Measurements from ENCODE around the gene ARSB. TPM values are rescaled to one million over a fixed set of nuclear protein-coding genes. Genes with fewer than 3 reads are reported as not detected.

Gene ARSB
- total RNA-seq, 1 experiment from 2014 or later, result 11.4 TPM

- H3K27me3 ChIP-seq (ENCODE audit: insufficient read depth, low read length), result no peaks in the 10 kb centered on the region
Measured at GRCh38 chr5:78908173-78909061, 76.7 kb downstream of the ARSB start.

More at GRCh38 chr5:78908173-78909061, 76.7 kb downstream of the ARSB start:
- H3K14ac ChIP-seq (ENCODE audit: insufficient read depth, low read length), result no peak overlapping the region
- H3K56ac ChIP-seq (ENCODE audit: insufficient read length, low read depth, low read length), result no peak overlapping the region
- no peak overlapping the region for H3K18ac ChIP-seq (ENCODE audit: insufficient read length, low read depth, low read length)
- H3K27me3 Mint-ChIP-seq (ENCODE audit: low read depth), result no peaks in the 10 kb centered on the region
- H3K4me1 Mint-ChIP-seq, result peaks cover 24 to 27% of the 10 kb centered on the region in 2 experiments
- H3K9me3 Mint-ChIP-seq, result no peaks in the 10 kb centered on the region
- no peak overlapping the region for H3K9ac ChIP-seq (ENCODE audit: extremely low read depth, insufficient read length, low read length)
- H4K20me1 ChIP-seq (ENCODE audit: control insufficient read depth, insufficient read depth, insufficient read length), result no peaks in the 10 kb centered on the region
- no peak overlapping the region for H2AK5ac ChIP-seq (ENCODE audit: insufficient read length, low read length)
- no peak overlapping the region for H2BK120ac ChIP-seq (ENCODE audit: low read depth, low read length, poor library complexity, severe bottlenecking)
- DNase-seq, result peak; percentile 73
- H3K4me2 ChIP-seq (ENCODE audit: insufficient read depth, insufficient read length, low read length), result peak overlapping the region; percentile 29
- H3K79me1 ChIP-seq (ENCODE audit: insufficient read depth, low read depth, low read length, poor library complexity, severe bottlenecking), result no peaks in the 10 kb centered on the region
- no peak overlapping the region for H4K91ac ChIP-seq (ENCODE audit: insufficient read length, low read depth, low read length)
- peak overlapping the region; percentile 24 to 62; a peak in 3 of 5 replicates for H3K4me3 Mint-ChIP-seq
- no peak overlapping the region for H3K23ac ChIP-seq (ENCODE audit: insufficient read length, low read depth, low read length)
- H3K27ac ChIP-seq (ENCODE audit: insufficient read length, low read depth, low read length), result no peak overlapping the region
- H2BK12ac ChIP-seq (ENCODE audit: insufficient read length, low read depth, low read length), result no peak overlapping the region
- H2BK5ac ChIP-seq (ENCODE audit: insufficient read length, low read length), result no peak overlapping the region
- no CpG with 5 or more reads among the region's 12 CpGs for WGBS (ENCODE audit: extremely low coverage, insufficient read length, low lambda C conversion rate)
- H3K9me3 ChIP-seq (ENCODE audit: control insufficient read depth, low read depth, low read length), result no peaks in the 10 kb centered on the region
- no peaks in the 10 kb centered on the region for H3K79me2 ChIP-seq (ENCODE audit: insufficient read depth, low read length)
- H3K4ac ChIP-seq (ENCODE audit: low read depth, low read length), result no peak overlapping the region
- no peak overlapping the region for H2AFZ ChIP-seq (ENCODE audit: low read length)
- no peak overlapping the region for H2BK15ac ChIP-seq (ENCODE audit: low read depth, low read length)
- H3K4me1 ChIP-seq (ENCODE audit: insufficient read depth, low read length), result peaks cover 5% of the 10 kb centered on the region; the same call in 1 of the 2 replicates
- H4K8ac ChIP-seq (replicated peaks; ENCODE audit: insufficient read length, low read depth, low read length), result no peak overlapping the region
- H2BK20ac ChIP-seq (ENCODE audit: low read depth, low read length, poor library complexity, severe bottlenecking), result no peak overlapping the region
- no peaks in the 10 kb centered on the region for H3K36me3 Mint-ChIP-seq (ENCODE audit: insufficient read depth in 1 of 3, low read depth in 3 of 3)
- no peak for TF ChIP-seq CTCF (conservative IDR thresholded peaks at IDR 0.05)
- no peaks in the 10 kb centered on the region for H3K23me2 ChIP-seq (ENCODE audit: insufficient read length, low read depth, low read length, poor library complexity, severe bottlenecking)
- no peak overlapping the region for H4K5ac ChIP-seq (ENCODE audit: insufficient read length, low read depth, low read length)
- H3T11ph ChIP-seq (ENCODE audit: low read length), result no peak overlapping the region
- H3K27ac Mint-ChIP-seq, result peak overlapping the region in 2 of 3 experiments; percentile 15 to 50; a peak in 2 of 7 replicates

Measured in H9 (cell line).